PC-9 (cell line): ENCODE results near the gene GLRX2. TPM values are rescaled to one million over a fixed set of nuclear protein-coding genes. Genes with fewer than 3 reads are reported as not detected.

ENCODE experiments used
- BruUV-seq: library from RNA; stranded (reverse); fragments of 400-500 nt; replicated peaks from 2 replicates; lab custom pipeline; 2021; lab: Mats Ljungman, UMichigan
- CTCF ChIA-PET: fragments of 300-600 bp; sonication (Branson Sonifier 250); formaldehyde crosslinking; loops from one replicate; lab custom pipeline; 2022; ENCODE audit warnings: antibody characterized with exemption; lab: Charles Lee
- POLR2A ChIA-PET: fragments of 300-600 bp; sonication (Branson Sonifier 250); formaldehyde crosslinking; loops from one replicate; lab custom pipeline; 2022; ENCODE audit warnings: antibody characterized with exemption; ENCODE audit not compliant: unreplicated experiment; lab: Charles Lee
- DNase-seq, 2 experiments: peaks; one replicate each; pipeline versions ENCODE4 v3.0.0 to v3.0.0-alpha.2; 2015 to 2022; ENCODE audit warnings: mixed read lengths in 1 of 2
- H2AFZ ChIP-seq: fragments of 200-600 bp; sonication (generic); 2 replicates; pipeline ENCODE4 v1.8.1; 2017; ENCODE audit warnings: antibody characterized with exemption
- H3F3A ChIP-seq: fragments of 200-600 bp; sonication (generic); 2 replicates; pipeline ENCODE4 v1.8.1; 2017; ENCODE audit warnings: antibody characterized with exemption, mild to moderate bottlenecking, low read depth; ENCODE audit not compliant: insufficient read depth
- H3K27ac ChIP-seq: fragments of 200-600 bp; sonication (generic); 2 replicates; pipeline ENCODE4 v1.6.1; 2016; ENCODE audit warnings: mixed run types
- H3K27me3 ChIP-seq: fragments of 200-600 bp; sonication (generic); 2 replicates; pipeline ENCODE4 v1.6.1; 2016; ENCODE audit warnings: low read depth, mixed run types; ENCODE audit not compliant: insufficient read depth
- H3K36me3 ChIP-seq: fragments of 200-600 bp; sonication (generic); 2 replicates; pipeline ENCODE4 v1.6.1; 2016; ENCODE audit warnings: low read depth, mixed run types
- H3K4me1 ChIP-seq: fragments of 200-600 bp; sonication (generic); replicated peaks from 2 replicates; pipeline ENCODE4 v1.6.1; 2016; ENCODE audit warnings: mixed run types; ENCODE audit not compliant: insufficient read depth
- H3K4me2 ChIP-seq: fragments of 200-600 bp; sonication (generic); 2 replicates; pipeline ENCODE4 v1.6.1; 2017; ENCODE audit warnings: mixed run types
- H3K4me3 ChIP-seq: fragments of 200-600 bp; sonication (generic); 2 replicates; pipeline ENCODE4 v1.6.1; 2016; ENCODE audit warnings: mixed run types
- H3K79me2 ChIP-seq: fragments of 200-600 bp; sonication (generic); 2 replicates; pipeline ENCODE4 v1.6.1; 2017; ENCODE audit warnings: low read depth, mixed run types
- H3K9me2 ChIP-seq: fragments of 200-600 bp; sonication (generic); 2 replicates; pipeline ENCODE4 v1.8.1; 2017; ENCODE audit warnings: mild to moderate bottlenecking; ENCODE audit not compliant: insufficient read depth
- H3K9me3 ChIP-seq: fragments of 200-600 bp; sonication (generic); 2 replicates; pipeline ENCODE4 v1.8.1; 2016; ENCODE audit warnings: low read depth; ENCODE audit not compliant: insufficient read depth
- H4K20me1 ChIP-seq: fragments of 200-600 bp; sonication (generic); 2 replicates; pipeline ENCODE4 v1.8.1; 2017; ENCODE audit not compliant: insufficient read depth
- EZH2 ChIP-seq: fragments of 200-600 bp; sonication (generic); IDR thresholded peaks from 2 replicates; pipeline ENCODE4 v1.8.0; 2017; ENCODE audit warnings: antibody characterized with exemption, low read depth
- intact Hi-C: fragments of 100-400 bp; cut with micrococcal nuclease; formaldehyde crosslinking; loops from one replicate; pipeline ENCODE4 v1.10.0; 2022; ENCODE audit not compliant: unreplicated experiment
- total RNA-seq: library from RNA; stranded (reverse); gene quantifications from 2 replicates; pipeline ENCODE4 v1.2.3, GENCODE V29; 2021
- TF ChIP-seq, protein P1 (sequence below): fragments of 200-600 bp; sonication (generic); conservative IDR thresholded peaks from 2 replicates; pipeline ENCODE4 v1.6.1; 2017; ENCODE audit warnings: mixed run types, antibody characterized with exemption, mild to moderate bottlenecking, moderate library complexity

Gene GLRX2
- total RNA-seq, 1 experiment from 2014 or later = 16.7 TPM

DNA sequence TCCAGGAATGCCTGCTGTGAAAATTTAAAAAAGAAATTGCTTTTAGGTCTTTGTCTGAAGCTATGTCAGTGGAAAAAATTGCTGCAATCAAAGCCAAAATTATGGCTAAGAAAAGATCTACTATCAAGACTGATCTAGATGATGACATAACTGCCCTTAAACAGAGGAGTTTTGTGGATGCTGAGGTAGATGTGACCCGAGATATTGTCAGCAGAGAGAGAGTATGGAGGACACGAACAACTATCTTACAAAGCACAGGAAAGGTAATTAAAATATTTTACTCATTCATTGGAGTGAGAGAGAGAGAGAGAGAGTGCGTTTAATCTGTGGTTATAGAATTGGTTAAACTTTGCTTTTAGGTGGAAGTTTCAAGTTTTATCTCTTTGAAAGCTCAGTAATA is 36.6 kb upstream of the GLRX2 start:
- peaks cover 12% of the 10 kb centered on the region; the same call in 1 of the 2 replicates for H3K36me3 ChIP-seq
- no peak overlapping the region for H3K27ac ChIP-seq
- no peaks in the 10 kb centered on the region; the same call in 1 of the 2 replicates for H4K20me1 ChIP-seq
- intact Hi-C loops = no loop called here
- 0 out of 2 replicates have a peak, but pooled peaks cover 5% of the 10 kb centered on the region for H3F3A ChIP-seq
- H3K9me2 ChIP-seq = no peaks in the 10 kb centered on the region
- H3K4me1 ChIP-seq = no peaks in the 10 kb centered on the region
- ChIA-PET CTCF (no interaction called here), POLR2A (no interaction called here)
- no peak overlapping the region for H3K4me3 ChIP-seq
- H3K27me3 ChIP-seq = no peaks in the 10 kb centered on the region
- no peaks in the 10 kb centered on the region for H3K9me3 ChIP-seq
- H3K79me2 ChIP-seq = no peaks in the 10 kb centered on the region
- no TSS peak for BruUV-seq
- DNase-seq = no peak
- no peak overlapping the region for H2AFZ ChIP-seq
- TF ChIP-seq EZH2 = no peak
- H3K4me2 ChIP-seq = no peak overlapping the region

- H4K20me1 ChIP-seq = no peaks in the 10 kb centered on the region; the same call in 1 of the 2 replicates
- no peaks in the 10 kb centered on the region for H3K4me1 ChIP-seq
- H3K36me3 ChIP-seq = peaks cover 12% of the 10 kb centered on the region; the same call in 1 of the 2 replicates
- H3K4me2 ChIP-seq = no peak overlapping the region
- H3F3A ChIP-seq = 0 out of 2 replicates have a peak, but pooled peaks cover 5% of the 10 kb centered on the region
- no peaks in the 10 kb centered on the region for H3K79me2 ChIP-seq
- no peaks in the 10 kb centered on the region for H3K9me3 ChIP-seq
- POLR2A ChIA-PET = no interaction called here
- H3K27me3 ChIP-seq = no peaks in the 10 kb centered on the region
- H3K27ac ChIP-seq = no peak overlapping the region
- no peak overlapping the region for H3K4me3 ChIP-seq
- no peak for DNase-seq
- TF ChIP-seq EZH2 = no peak
- TF ChIP-seq, protein P1, sequence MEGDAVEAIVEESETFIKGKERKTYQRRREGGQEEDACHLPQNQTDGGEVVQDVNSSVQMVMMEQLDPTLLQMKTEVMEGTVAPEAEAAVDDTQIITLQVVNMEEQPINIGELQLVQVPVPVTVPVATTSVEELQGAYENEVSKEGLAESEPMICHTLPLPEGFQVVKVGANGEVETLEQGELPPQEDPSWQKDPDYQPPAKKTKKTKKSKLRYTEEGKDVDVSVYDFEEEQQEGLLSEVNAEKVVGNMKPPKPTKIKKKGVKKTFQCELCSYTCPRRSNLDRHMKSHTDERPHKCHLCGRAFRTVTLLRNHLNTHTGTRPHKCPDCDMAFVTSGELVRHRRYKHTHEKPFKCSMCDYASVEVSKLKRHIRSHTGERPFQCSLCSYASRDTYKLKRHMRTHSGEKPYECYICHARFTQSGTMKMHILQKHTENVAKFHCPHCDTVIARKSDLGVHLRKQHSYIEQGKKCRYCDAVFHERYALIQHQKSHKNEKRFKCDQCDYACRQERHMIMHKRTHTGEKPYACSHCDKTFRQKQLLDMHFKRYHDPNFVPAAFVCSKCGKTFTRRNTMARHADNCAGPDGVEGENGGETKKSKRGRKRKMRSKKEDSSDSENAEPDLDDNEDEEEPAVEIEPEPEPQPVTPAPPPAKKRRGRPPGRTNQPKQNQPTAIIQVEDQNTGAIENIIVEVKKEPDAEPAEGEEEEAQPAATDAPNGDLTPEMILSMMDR = no peak
- intact Hi-C loops = no loop called here
- H2AFZ ChIP-seq = no peak overlapping the region
- CTCF ChIA-PET = no interaction called here
- H3K9me2 ChIP-seq = no peaks in the 10 kb centered on the region
- BruUV-seq = no TSS peak
Measured at GRCh38 chr1:193140254-193140653, 35.0 kb upstream of the GLRX2 start.

- peaks cover 14% of the 10 kb centered on the region for H3K36me3 ChIP-seq
- no peak overlapping the region for H2AFZ ChIP-seq
- no peak overlapping the region for H3K4me2 ChIP-seq
- no peak for DNase-seq
- H3K9me2 ChIP-seq = no peaks in the 10 kb centered on the region
- no peaks in the 10 kb centered on the region for H4K20me1 ChIP-seq
- intact Hi-C loops = no loop called here
- H3K4me1 ChIP-seq = no peaks in the 10 kb centered on the region
- H3K9me3 ChIP-seq = no peaks in the 10 kb centered on the region
- peaks cover 11% of the 10 kb centered on the region for H3K79me2 ChIP-seq
- H3K27me3 ChIP-seq = no peaks in the 10 kb centered on the region
- no TSS peak for BruUV-seq
- no peak overlapping the region for H3K27ac ChIP-seq
- ChIA-PET CTCF (interaction anchor here (0.6 kb wide), 1 partner anchor 231 kb away, joined by 3 read pairs; no protein-coding TSS in a partner anchor), POLR2A (no interaction called here)
- no peak overlapping the region for H3K4me3 ChIP-seq
- no peak for TF ChIP-seq EZH2
- TF ChIP-seq, protein P1 = no peak
- H3F3A ChIP-seq = no peaks in the 10 kb centered on the region
Measured at GRCh38 chr1:193131266-193131860, 26.1 kb upstream of the GLRX2 start.
